WTC11 (cell line): ENCODE results near the gene PGGHG. TPM values are rescaled to one million over a fixed set of nuclear protein-coding genes. Genes with fewer than 3 reads are reported as not detected.

Experiments
- ATAC-seq: fragments of 200-7000 bp; cut with Tn5 transposase; 2 replicates; pipeline ENCODE4 v1.10.0; 2021; ENCODE audit warnings: mild to moderate bottlenecking, moderate library complexity
- CTCF ChIA-PET: fragments of 300-600 bp; sonication (Branson Sonifier 250); formaldehyde crosslinking; loops from one replicate; lab custom pipeline; 2021; ENCODE audit warnings: antibody characterized with exemption; lab: Charles Lee
- POLR2A ChIA-PET: fragments of 350-600 bp; sonication (Branson Sonifier 250); formaldehyde crosslinking; loops from one replicate; lab custom pipeline; 2021; ENCODE audit warnings: antibody characterized with exemption; lab: Charles Lee
- DNase-seq: peaks from one replicate; pipeline ENCODE4 v3.0.0; 2021; ENCODE audit warnings: low spot score
- H3K27ac Mint-ChIP-seq: 2 replicates; pipeline ENCODE4 v1.8.0; 2021; ENCODE audit warnings: mixed read lengths
- H3K27me3 Mint-ChIP-seq: 2 replicates; pipeline ENCODE4 v1.8.0; 2021; ENCODE audit warnings: low read depth, mild to moderate bottlenecking, moderate library complexity, mixed read lengths
- H3K36me3 Mint-ChIP-seq: 2 replicates; pipeline ENCODE4 v1.8.0; 2021; ENCODE audit warnings: mixed read lengths
- H3K4me1 Mint-ChIP-seq: 2 replicates; pipeline ENCODE4 v1.8.0; 2022; ENCODE audit warnings: mixed read lengths
- H3K4me3 Mint-ChIP-seq: 2 replicates; pipeline ENCODE4 v1.8.0; 2021; ENCODE audit warnings: mild to moderate bottlenecking, moderate library complexity, mixed read lengths
- H3K9me3 Mint-ChIP-seq: 2 replicates; pipeline ENCODE4 v1.8.0; 2021; ENCODE audit warnings: mixed read lengths
- AR ChIP-seq: fragments of 250-450 bp; sonication (Bioruptor Pico); IDR thresholded peaks from 2 replicates; pipeline ENCODE4 v1.9.0; 2021; ENCODE audit warnings: mild to moderate bottlenecking
- ATF1 ChIP-seq: sonication (generic); formaldehyde crosslinking; IDR thresholded peaks from 2 replicates; pipeline ENCODE4 v1.8.1; 2023; ENCODE audit warnings: mild to moderate bottlenecking, moderate library complexity, missing genetic modification reagents
- ETV6 ChIP-seq: sonication (generic); formaldehyde crosslinking; IDR thresholded peaks from 2 replicates; pipeline ENCODE4 v1.8.1; 2022; ENCODE audit warnings: mild to moderate bottlenecking, missing genetic modification reagents
- GRHL2 ChIP-seq: fragments of 250-450 bp; sonication (Bioruptor Pico); IDR thresholded peaks from 2 replicates; pipeline ENCODE4 v1.8.0; 2022; ENCODE audit warnings: mild to moderate bottlenecking, moderate library complexity; ENCODE audit not compliant: insufficient replicate concordance, severe bottlenecking
- KAT7 ChIP-seq: sonication (generic); formaldehyde crosslinking; IDR thresholded peaks from 2 replicates; pipeline ENCODE4 v1.8.1; 2023; ENCODE audit warnings: missing genetic modification reagents, mild to moderate bottlenecking, borderline replicate concordance
- NR2C2 ChIP-seq: sonication (generic); formaldehyde crosslinking; IDR thresholded peaks from 2 replicates; pipeline ENCODE4 v1.8.0; 2022; ENCODE audit warnings: mild to moderate bottlenecking, missing genetic modification reagents
- RELA ChIP-seq: sonication (generic); formaldehyde crosslinking; IDR thresholded peaks from 2 replicates; pipeline ENCODE4 v1.8.1; 2022; ENCODE audit warnings: missing genetic modification reagents, mild to moderate bottlenecking, borderline replicate concordance
- ZMAT4 ChIP-seq: fragments of 250-450 bp; sonication (Bioruptor Pico); IDR thresholded peaks from 2 replicates; pipeline ENCODE4 v1.9.0; 2021; ENCODE audit warnings: mild to moderate bottlenecking
- ZNF317 ChIP-seq: sonication (generic); formaldehyde crosslinking; IDR thresholded peaks from 2 replicates; pipeline ENCODE4 v1.8.1; 2023; ENCODE audit warnings: low read depth, mild to moderate bottlenecking, moderate library complexity, missing genetic modification reagents, borderline replicate concordance
- total RNA-seq: library from RNA; stranded (reverse); gene quantifications from 3 replicates; pipeline ENCODE4 v1.2.3, GENCODE V29; 2021
- TF ChIP-seq, protein P1 (sequence below): sonication (generic); formaldehyde crosslinking; IDR thresholded peaks from 2 replicates; pipeline ENCODE4 v1.8.1; 2023; ENCODE audit warnings: mild to moderate bottlenecking, missing genetic modification reagents, moderate library complexity
- TF ChIP-seq, protein P2 (sequence below): fragments of 250-450 bp; sonication (Bioruptor Pico); IDR thresholded peaks from 2 replicates; pipeline ENCODE4 v1.9.0; 2021; ENCODE audit warnings: moderate library complexity, mild to moderate bottlenecking, inconsistent platforms, borderline replicate concordance
- TF ChIP-seq, protein P3 (sequence below): sonication (generic); formaldehyde crosslinking; IDR thresholded peaks from 2 replicates; pipeline ENCODE4 v1.8.0; 2022; ENCODE audit warnings: mild to moderate bottlenecking, missing genetic modification reagents

PGGHG gene
- total RNA-seq, 1 experiment from 2014 or later = 74.9 TPM

- TF ChIP-seq ZMAT4 (CRISPR knock-in tag) = no peak
Observed at GRCh38 chr11:282171-282570, 6.8 kb upstream of the PGGHG start (continued).

DNA sequence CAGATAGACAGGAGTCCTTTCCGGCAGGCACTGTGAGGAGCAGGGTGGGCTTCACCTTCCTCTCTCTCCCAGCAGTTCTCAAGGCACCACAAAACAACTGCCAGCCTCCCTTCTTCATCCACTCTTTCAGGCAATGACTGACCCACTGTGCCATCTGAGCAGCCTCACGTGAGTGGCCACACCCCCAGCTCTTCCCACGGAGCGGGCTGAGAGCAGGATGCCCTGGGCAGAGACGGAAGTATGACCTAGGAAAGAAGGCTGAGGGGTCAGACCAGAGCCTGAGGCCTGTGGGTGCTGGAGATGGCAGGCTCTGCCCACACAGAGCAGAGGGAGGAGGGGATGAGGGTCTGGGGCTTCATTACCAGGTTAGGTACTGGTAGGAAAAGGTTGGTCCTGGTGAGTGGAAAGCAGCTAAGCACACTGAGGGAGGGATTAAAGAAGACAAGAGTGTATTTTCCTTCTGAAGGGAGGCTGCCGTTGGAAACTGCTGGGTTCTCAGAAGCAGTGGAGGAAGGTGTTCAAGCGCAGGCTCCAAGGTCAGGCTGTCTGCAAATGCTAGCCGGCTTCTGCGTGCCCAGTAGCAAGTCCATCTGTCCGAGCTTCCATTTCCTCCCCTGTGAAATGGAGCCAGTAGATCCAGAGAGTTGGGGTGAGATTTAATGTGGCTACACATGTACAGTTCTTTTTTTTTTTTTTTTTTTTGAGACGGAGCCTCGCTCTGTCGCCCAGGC is 6.1 kb upstream of the PGGHG start:
- H3K27ac Mint-ChIP-seq = peak overlapping the region; percentile 11; the same call in 1 of the 2 replicates
- H3K27me3 Mint-ChIP-seq = peaks cover 57% of the 10 kb centered on the region
- H3K36me3 Mint-ChIP-seq = no peaks in the 10 kb centered on the region
- H3K4me1 Mint-ChIP-seq = peaks cover 38% of the 10 kb centered on the region
- DNase-seq = no peak
- TF ChIP-seq ETV6 (CRISPR knock-in tag) (no peak), RELA (CRISPR knock-in tag) (no peak), NR2C2 (no peak)
- TF ChIP-seq, protein P1, sequence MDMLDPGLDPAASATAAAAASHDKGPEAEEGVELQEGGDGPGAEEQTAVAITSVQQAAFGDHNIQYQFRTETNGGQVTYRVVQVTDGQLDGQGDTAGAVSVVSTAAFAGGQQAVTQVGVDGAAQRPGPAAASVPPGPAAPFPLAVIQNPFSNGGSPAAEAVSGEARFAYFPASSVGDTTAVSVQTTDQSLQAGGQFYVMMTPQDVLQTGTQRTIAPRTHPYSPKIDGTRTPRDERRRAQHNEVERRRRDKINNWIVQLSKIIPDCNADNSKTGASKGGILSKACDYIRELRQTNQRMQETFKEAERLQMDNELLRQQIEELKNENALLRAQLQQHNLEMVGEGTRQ = no peak
- ATAC-seq = no peak
- no peak overlapping the region for H3K4me3 Mint-ChIP-seq
- CTCF ChIA-PET = interaction anchor here (0.5 to 5.8 kb wide), 5 partner anchors 14 to 708 kb away, joined by 3 to 53 read pairs (median 4); partner anchors contain the start of gene IFITM2
- H3K9me3 Mint-ChIP-seq = no peaks in the 10 kb centered on the region
- POLR2A ChIA-PET = interaction anchor here (1.2 kb wide), 2 partner anchors 11 to 16 kb away, joined by 3 to 4 read pairs; no protein-coding TSS in a partner anchor

DNA sequence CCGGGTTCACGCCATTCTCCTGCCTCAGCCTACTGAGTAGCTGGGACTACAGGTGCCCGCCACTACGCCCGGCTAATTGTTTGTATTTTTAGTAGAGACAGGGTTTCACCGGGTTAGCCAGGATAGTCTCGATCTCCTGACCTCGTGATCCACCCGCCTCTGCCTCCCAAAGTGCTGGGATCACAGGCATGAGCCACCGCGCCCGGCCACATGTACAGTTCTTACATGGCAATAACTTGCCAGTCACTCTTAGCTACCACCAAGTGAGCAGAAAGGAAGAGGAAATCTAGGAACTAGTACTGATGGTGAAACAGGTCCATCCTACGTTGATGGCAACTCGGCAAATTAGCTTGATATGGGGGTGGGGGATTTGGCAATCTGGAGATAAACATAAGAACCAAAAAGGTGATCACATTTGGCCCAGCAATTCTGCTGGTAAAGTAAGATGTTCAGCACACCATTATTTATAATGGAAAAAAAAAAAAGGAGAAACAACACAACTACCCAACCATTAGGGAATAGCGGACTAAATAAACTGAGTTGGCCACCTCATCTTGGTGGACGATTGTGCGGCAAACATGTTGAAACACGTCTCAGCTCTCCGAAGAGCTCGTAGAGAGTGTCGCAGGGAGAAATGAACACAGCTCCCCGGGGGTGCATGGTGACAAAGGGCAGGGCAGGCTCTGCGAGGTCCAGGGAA is 5.4 kb upstream of the PGGHG start:
- POLR2A ChIA-PET = interaction anchor here (1.0 to 1.2 kb wide), 3 partner anchors 12 to 17 kb away, joined by 3 to 4 read pairs (median 3); no protein-coding TSS in a partner anchor

More for the DNA sequence above, 5.4 kb upstream of the PGGHG start:
- TF ChIP-seq, protein P1 = no peak
- TF ChIP-seq GRHL2 (CRISPR knock-in tag) = no peak
- no peak for TF ChIP-seq KAT7
- no peak for TF ChIP-seq ATF1
- no peak for TF ChIP-seq ZNF317 (CRISPR knock-in tag)
- TF ChIP-seq, protein P2, sequence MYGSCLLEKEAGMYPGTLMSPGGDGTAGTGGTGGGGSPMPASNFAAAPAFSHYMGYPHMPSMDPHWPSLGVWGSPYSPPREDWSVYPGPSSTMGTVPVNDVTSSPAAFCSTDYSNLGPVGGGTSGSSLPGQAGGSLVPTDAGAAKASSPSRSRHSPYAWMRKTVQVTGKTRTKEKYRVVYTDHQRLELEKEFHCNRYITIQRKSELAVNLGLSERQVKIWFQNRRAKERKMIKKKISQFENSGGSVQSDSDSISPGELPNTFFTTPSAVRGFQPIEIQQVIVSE (CRISPR knock-in tag) = no peak
- TF ChIP-seq, protein P3, sequence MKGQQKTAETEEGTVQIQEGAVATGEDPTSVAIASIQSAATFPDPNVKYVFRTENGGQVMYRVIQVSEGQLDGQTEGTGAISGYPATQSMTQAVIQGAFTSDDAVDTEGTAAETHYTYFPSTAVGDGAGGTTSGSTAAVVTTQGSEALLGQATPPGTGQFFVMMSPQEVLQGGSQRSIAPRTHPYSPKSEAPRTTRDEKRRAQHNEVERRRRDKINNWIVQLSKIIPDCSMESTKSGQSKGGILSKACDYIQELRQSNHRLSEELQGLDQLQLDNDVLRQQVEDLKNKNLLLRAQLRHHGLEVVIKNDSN (CRISPR knock-in tag) = no peak
- no peak for TF ChIP-seq AR (CRISPR knock-in tag)
- no peak for TF ChIP-seq ETV6 (CRISPR knock-in tag)
- H3K4me3 Mint-ChIP-seq = no peak overlapping the region
- DNase-seq (no peak), ATAC-seq (no peak)
- H3K9me3 Mint-ChIP-seq = no peaks in the 10 kb centered on the region
- CTCF ChIA-PET = interaction anchor here (0.5 to 5.8 kb wide), 4 partner anchors 22 to 708 kb away, joined by 3 to 53 read pairs (median 6); no protein-coding TSS in a partner anchor
- H3K27me3 Mint-ChIP-seq = peaks cover 56% of the 10 kb centered on the region
- H3K4me1 Mint-ChIP-seq = peaks cover 40% of the 10 kb centered on the region
- no peaks in the 10 kb centered on the region for H3K36me3 Mint-ChIP-seq
- H3K27ac Mint-ChIP-seq = peak overlapping the region; percentile 50; the same call in 1 of the 2 replicates
